Measurements from ENCODE around the gene C9orf57.
"Not testable (repeated sequence)": the region's sequence is repeated elsewhere in the genome, so short reads cannot be mapped to it uniquely, and the experiment has no call there.

Gene C9orf57

DNA sequence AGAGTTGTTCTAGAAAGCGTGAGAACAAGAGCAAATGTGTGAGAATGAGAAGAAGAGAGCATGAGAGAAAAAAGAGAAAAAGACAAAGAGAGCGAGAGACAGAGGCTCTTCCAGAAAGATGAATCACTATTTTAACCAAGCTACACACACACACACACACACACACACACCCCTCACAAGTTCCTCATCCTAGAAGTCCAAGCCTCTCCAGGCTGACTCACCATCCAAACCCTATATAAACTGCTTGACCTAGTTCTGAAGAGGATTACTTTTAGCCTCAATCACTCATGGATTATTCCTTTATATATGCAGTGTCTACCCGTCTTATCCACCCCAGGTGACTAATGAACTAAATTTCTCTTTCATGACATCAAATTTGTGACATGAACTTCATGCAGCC is 37.6 kb downstream of the C9orf57 start:
- no peak for DNase-seq

DNA sequence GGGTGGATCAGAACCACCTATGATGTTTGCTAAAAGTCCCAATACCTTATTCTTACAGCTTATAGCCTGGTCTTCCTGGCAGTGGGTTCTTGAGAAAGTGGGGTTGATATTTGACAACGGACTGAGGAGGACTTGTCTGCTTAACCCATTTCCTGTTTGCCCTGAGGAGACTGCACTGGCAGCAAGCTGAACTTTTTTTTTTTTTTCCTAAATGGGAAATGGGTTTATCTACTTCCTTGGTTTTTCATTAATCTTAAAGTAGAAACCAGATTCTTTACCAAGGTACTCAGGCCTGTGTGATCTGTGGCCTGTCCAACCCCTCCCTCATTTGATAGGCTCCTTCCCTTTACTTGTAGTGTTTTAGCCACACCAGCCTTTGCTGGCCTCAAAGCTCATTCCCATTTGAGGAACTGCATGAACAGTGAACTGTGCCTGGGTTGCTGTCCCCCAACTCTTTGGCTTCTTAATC is 47.1 kb downstream of the C9orf57 start:
- DNase-seq, result no peak

- no peak for DNase-seq
Measured at GRCh38 chr9:72012646-72013045, 47.8 kb downstream of the C9orf57 start.

GRCh38 chr9:72007726-72008125 is 52.7 kb downstream of the C9orf57 start:
- not testable (repeated sequence) for DNase-seq

DNA sequence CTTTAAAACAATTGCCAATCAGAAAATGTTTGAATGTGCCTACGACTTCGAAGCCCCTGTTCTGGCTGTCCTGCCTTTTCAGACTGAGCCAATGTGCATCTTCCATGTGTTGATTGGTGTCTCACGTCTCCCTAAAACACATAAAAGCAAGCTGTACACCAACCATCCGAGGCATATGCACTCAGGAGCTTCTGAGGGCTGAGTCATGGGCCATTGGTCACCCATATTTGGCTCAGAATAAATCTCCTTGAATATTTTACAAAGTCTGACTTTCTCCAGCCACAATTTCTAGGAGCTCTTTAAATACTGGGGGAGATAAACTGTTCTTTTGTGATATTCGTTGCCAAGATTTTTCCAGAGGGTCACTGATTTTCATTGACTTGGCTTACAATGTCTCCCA is 53.9 kb downstream of the C9orf57 start:
- DNase-seq, result no peak

GRCh38 chr9:72005451-72005850 is 55.0 kb downstream of the C9orf57 start:
- DNase-seq, result no peak

Data from NCI-H1105 (cell line).